DOHH2 (cell line): ENCODE data around the gene FLG2.
"Not testable (repeated sequence)": the region's sequence is repeated elsewhere in the genome, so short reads cannot be mapped to it uniquely, and the experiment has no call there.

ENCODE experiments used
- EZH2phosphoT487 ChIP-seq: fragments of 200-600 bp; sonication (generic); IDR thresholded peaks from 2 replicates; pipeline ENCODE4 v1.6.1; 2017; ENCODE audit warnings: borderline replicate concordance, mild to moderate bottlenecking, antibody characterized with exemption, low read length, moderate library complexity, mixed read lengths
- TF ChIP-seq, protein P1 (sequence below): fragments of 200-600 bp; sonication (generic); IDR thresholded peaks from one replicate; pipeline ENCODE4 v1.5.1; 2014; ENCODE audit warnings: antibody characterized with exemption, mild to moderate bottlenecking, low read depth, low read length; ENCODE audit not compliant: poor library complexity, severe bottlenecking

DNA sequence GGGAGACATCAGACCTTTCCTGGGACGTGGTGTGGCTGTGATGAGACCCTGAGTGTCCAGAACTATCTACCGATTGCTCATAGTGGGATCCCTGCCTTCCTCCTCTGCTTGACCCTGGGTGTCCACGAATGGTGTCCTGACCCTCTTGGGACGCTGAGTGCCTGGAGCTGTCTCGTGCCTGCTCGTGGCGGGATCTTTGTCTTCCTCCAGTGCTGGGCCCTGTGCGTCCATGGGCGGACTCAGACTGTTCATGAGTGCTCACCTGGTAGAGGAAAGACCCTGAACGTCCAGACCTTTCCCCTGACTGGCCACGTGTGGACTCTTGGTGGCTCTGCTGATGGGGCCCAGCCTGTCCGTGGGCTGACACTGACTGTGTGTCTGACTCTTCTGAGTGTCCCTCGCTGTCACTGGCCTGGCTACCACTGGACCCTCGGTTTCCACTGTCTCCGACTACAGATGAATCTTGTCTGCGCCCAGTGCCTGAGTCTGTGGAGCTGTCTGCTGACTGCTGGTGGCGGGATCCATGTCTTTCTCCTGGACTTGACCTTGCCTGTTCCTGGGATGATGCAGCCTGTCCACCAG is 50.4 kb downstream of the FLG2 start:
- TF ChIP-seq, protein P1, sequence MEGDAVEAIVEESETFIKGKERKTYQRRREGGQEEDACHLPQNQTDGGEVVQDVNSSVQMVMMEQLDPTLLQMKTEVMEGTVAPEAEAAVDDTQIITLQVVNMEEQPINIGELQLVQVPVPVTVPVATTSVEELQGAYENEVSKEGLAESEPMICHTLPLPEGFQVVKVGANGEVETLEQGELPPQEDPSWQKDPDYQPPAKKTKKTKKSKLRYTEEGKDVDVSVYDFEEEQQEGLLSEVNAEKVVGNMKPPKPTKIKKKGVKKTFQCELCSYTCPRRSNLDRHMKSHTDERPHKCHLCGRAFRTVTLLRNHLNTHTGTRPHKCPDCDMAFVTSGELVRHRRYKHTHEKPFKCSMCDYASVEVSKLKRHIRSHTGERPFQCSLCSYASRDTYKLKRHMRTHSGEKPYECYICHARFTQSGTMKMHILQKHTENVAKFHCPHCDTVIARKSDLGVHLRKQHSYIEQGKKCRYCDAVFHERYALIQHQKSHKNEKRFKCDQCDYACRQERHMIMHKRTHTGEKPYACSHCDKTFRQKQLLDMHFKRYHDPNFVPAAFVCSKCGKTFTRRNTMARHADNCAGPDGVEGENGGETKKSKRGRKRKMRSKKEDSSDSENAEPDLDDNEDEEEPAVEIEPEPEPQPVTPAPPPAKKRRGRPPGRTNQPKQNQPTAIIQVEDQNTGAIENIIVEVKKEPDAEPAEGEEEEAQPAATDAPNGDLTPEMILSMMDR: not testable (repeated sequence)
- not testable (repeated sequence) for TF ChIP-seq EZH2phosphoT487
